GM12878 (cell line): ENCODE measurements around the gene WBP2NL. TPM values are rescaled to one million over a fixed set of nuclear protein-coding genes. Genes with fewer than 3 reads are reported as not detected.

Experiments
- ATAC-seq: fragments of 200-7000 bp; cut with Tn5 transposase; 3 replicates; pipeline ENCODE4 v1.9.1; 2020; ENCODE audit warnings: mild to moderate bottlenecking, moderate library complexity
- BruUV-seq: library from RNA; stranded (reverse); fragments of 400-500 nt; replicated peaks from 2 replicates; lab custom pipeline; 2021; lab: Mats Ljungman, UMichigan
- CTCF ChIA-PET: fragments of 300-600 bp; sonication (Branson Sonifier 250); formaldehyde crosslinking; extraction: SDS; loops from one replicate; lab custom pipeline; 2021; ENCODE audit warnings: inconsistent platforms; lab: Yijun Ruan, JAX
- POLR2A ChIA-PET: fragments of 350-600 bp; formaldehyde crosslinking; extraction: SDS; loops from one replicate; lab custom pipeline; 2021; ENCODE audit warnings: inconsistent platforms; lab: Charles Lee
- RAD21 ChIA-PET: fragments of 300-600 bp; sonication (Branson Sonifier 250); formaldehyde crosslinking; loops from one replicate; lab custom pipeline; 2023; ENCODE audit warnings: antibody characterized with exemption; ENCODE audit not compliant: unreplicated experiment; lab: Charles Lee
- SMC1A ChIA-PET: fragments of 300-600 bp; sonication (Branson Sonifier 250); formaldehyde crosslinking; loops from one replicate; lab custom pipeline; 2023; ENCODE audit not compliant: unreplicated experiment, uncharacterized antibody; lab: Charles Lee
- DNase-seq: peaks from one replicate; pipeline ENCODE4 v3.0.0-alpha.2; 2011; ENCODE audit warnings: low read depth, low spot score
- FAIRE-seq: peaks from 3 replicates; lab custom pipeline; 2011; peaks lifted over from hg19 to GRCh38; lab: Jason Lieb, UNC
- H2AFZ ChIP-seq: 2 replicates; pipeline ENCODE4 v1.6.0; 2011; ENCODE audit warnings: low read depth, low read length, control low read depth; ENCODE audit not compliant: control insufficient read depth
- H3K27ac ChIP-seq: 2 replicates; pipeline ENCODE4 v1.5.1; 2011; ENCODE audit warnings: control low read depth; ENCODE audit not compliant: control insufficient read depth, insufficient read depth
- H3K27me3 ChIP-seq, 2 experiments: replicated peaks in 1 of 2; 2 replicates each; pipeline versions ENCODE4 v1.6.0 to v1.6.1; 2011; ENCODE audit warnings: low read length in 1 of 2; ENCODE audit not compliant: control insufficient read depth in 2 of 2, insufficient read depth in 2 of 2
- H3K36me3 ChIP-seq, 2 experiments: 2 replicates each; pipeline ENCODE4 v1.5.1; 2011; ENCODE audit warnings: low read length in 1 of 2; ENCODE audit not compliant: control insufficient read depth in 2 of 2, insufficient read depth in 2 of 2
- H3K4me1 ChIP-seq: 2 replicates; pipeline ENCODE4 v1.6.1; 2011; ENCODE audit warnings: mild to moderate bottlenecking, low read length, moderate library complexity, mixed read lengths; ENCODE audit not compliant: control insufficient read depth, insufficient read depth
- H3K4me2 ChIP-seq: 2 replicates; pipeline ENCODE4 v1.6.0; 2011; ENCODE audit warnings: control low read depth; ENCODE audit not compliant: control insufficient read depth, insufficient read depth
- H3K4me3 ChIP-seq: fragments of 200-600 bp; sonication (generic); 2 replicates; pipeline ENCODE4 v1.5.1; 2016
- H3K79me2 ChIP-seq: 2 replicates; pipeline ENCODE4 v1.6.0; 2011; ENCODE audit warnings: low read length; ENCODE audit not compliant: control insufficient read depth, insufficient read depth
- H3K9ac ChIP-seq: 2 replicates; pipeline ENCODE4 v1.8.0; 2011; ENCODE audit warnings: low read length, control low read depth, mixed read lengths; ENCODE audit not compliant: control insufficient read depth, insufficient read depth
- H3K9me3 ChIP-seq: replicated peaks from 3 replicates; pipeline ENCODE4 v1.5.1; 2011; ENCODE audit warnings: mild to moderate bottlenecking, low read length; ENCODE audit not compliant: control insufficient read depth, insufficient read depth
- H4K20me1 ChIP-seq: 2 replicates; pipeline ENCODE4 v1.6.0; 2011; ENCODE audit not compliant: control insufficient read depth, insufficient read depth
- JUNB ChIP-seq: IDR thresholded peaks from 2 replicates; pipeline ENCODE4 v1.6.1; 2016; ENCODE audit warnings: antibody characterized with exemption, mild to moderate bottlenecking
- NBN ChIP-seq: fragments of 450-650 bp; IDR thresholded peaks from 2 replicates; pipeline ENCODE4 v1.6.1; 2016
- NFXL1 ChIP-seq: fragments of 450-650 bp; IDR thresholded peaks from 2 replicates; pipeline ENCODE4 v1.6.1; 2017; ENCODE audit warnings: antibody characterized with exemption, mild to moderate bottlenecking, borderline replicate concordance
- PAX5 ChIP-seq: IDR thresholded peaks from 2 replicates; pipeline ENCODE4 v1.6.1; 2011; ENCODE audit warnings: low read depth, low read length, borderline replicate concordance
- SUPT20H ChIP-seq: IDR thresholded peaks from 2 replicates; pipeline ENCODE4 v1.6.1; 2011; ENCODE audit warnings: low read depth, mild to moderate bottlenecking, low read length, moderate library complexity, borderline replicate concordance; ENCODE audit not compliant: control insufficient read depth
- TCF3 ChIP-seq: IDR thresholded peaks from 2 replicates; pipeline ENCODE4 v1.6.1; 2012; ENCODE audit warnings: low read depth, mild to moderate bottlenecking, low read length, borderline replicate concordance; ENCODE audit not compliant: insufficient read depth
- ZNF207 ChIP-seq: fragments of 450-650 bp; IDR thresholded peaks from 2 replicates; pipeline ENCODE4 v1.6.1; 2014; ENCODE audit warnings: antibody characterized with exemption, mild to moderate bottlenecking, borderline replicate concordance
- WGBS: methylation state at CpG from one replicate; pipeline ENCODE4 v1.1.6; 2016; ENCODE audit warnings: low lambda C conversion rate; ENCODE audit not compliant: insufficient replicate concordance, insufficient coverage; ENCODE audit errors: missing lambda C conversion rate; 5-methylcytosine and 5-hydroxymethylcytosine counted together
- in situ Hi-C: fragments of 300-500 bp; cut with MboI; formaldehyde crosslinking; loops from 9 replicates; pipeline ENCODE4 v1.14.3; 2018; ENCODE audit warnings: mixed read lengths
- intact Hi-C: fragments of 100-400 bp; cut with micrococcal nuclease; formaldehyde crosslinking; loops from one replicate; pipeline ENCODE4 v1.14.2; 2022; ENCODE audit not compliant: unreplicated experiment
- polyA plus RNA-seq, 11 experiments: library from polyadenylated mRNA; depleted of rRNA in 4 of 11; unstranded in 6 of 11; stranded (reverse) in 5 of 11; fragments of >200 nt; fragmentation: Nextera tagmentation in 4 of 11; fragmentation: Illumina TruSeq in 1 of 11; extraction: Ambion mirVana in 4 of 11; extraction: Trizol in 1 of 11; gene quantifications; 1 replicate in 1 of 11; 2 replicates in 10 of 11; pipeline versions ENCODE4 v1.2.1 to v1.2.3, GENCODE V29; 2011 to 2016; ENCODE audit warnings: inconsistent platforms in 2 of 11, missing spikeins in 2 of 11, low read depth in 1 of 11
- total RNA-seq, 4 experiments: library from RNA; depleted of rRNA in 3 of 4; stranded (reverse); fragments of >200 nt in 3 of 4; fragmentation: Illumina TruSeq in 1 of 4; extraction: Trizol in 1 of 4; gene quantifications; 2 replicates each; pipeline versions ENCODE4 v1.2.1 to v1.2.3, GENCODE V29; 2013 to 2021

The WBP2NL gene
- total and polyA plus RNA-seq, 10 of the 15 experiments (the other 5 are each of a cell fraction or from before 2014, with no cell fraction given), result 0.46 to 1.9 (median 1.3) TPM

GRCh38 chr22:41968601-41969000, 30.0 kb upstream of the WBP2NL start:
- Histone ChIP-seq H3K27me3 (no peaks in the 10 kb centered on the region), H2AFZ (no peak overlapping the region), H3K4me2 (no peak overlapping the region), H4K20me1 (no peaks in the 10 kb centered on the region), H3K4me3 (no peak overlapping the region), H3K27ac (no peak overlapping the region), H3K4me1 (no peaks in the 10 kb centered on the region), H3K9me3 (no peaks in the 10 kb centered on the region), H3K79me2 (no peaks in the 10 kb centered on the region), H3K36me3 (no peaks in the 10 kb centered on the region), H3K9ac (no peak overlapping the region)
- POLR2A ChIA-PET, result interaction anchor here (0.5 to 1.1 kb wide), 3 partner anchors 121 to 451 kb away, joined by 3 to 10 read pairs (median 7); no protein-coding TSS in a partner anchor
- 55% methylated on average over 9 of the region's 9 CpGs for WGBS
- no peak for FAIRE-seq
- intact Hi-C loops, result loop anchor here (5.0 to 10.0 kb wide), 4 partner anchors 104 to 584 kb away; partner anchors contain the start of genes NAGA, PHETA2 and SERHL2
- in situ Hi-C loops, result loop anchor here (5.0 kb wide), 1 partner anchor 469 kb away; no protein-coding TSS in a partner anchor
- TF ChIP-seq PAX5 (no peak), JUNB (no peak), SUPT20H (no peak)
- SMC1A ChIA-PET, result interaction anchor here (0.9 to 5.1 kb wide), 4 partner anchors 108 to 468 kb away, joined by 3 to 33 read pairs (median 10); partner anchors contain the start of gene NDUFA6
- CTCF ChIA-PET, result interaction anchor here (0.6 to 6.3 kb wide), 10 partner anchors 62 to 505 kb away, joined by 3 to 57 read pairs (median 6); partner anchors contain the start of gene NDUFA6
- RAD21 ChIA-PET, result interaction anchor here (0.9 to 3.6 kb wide), 4 partner anchors 63 to 472 kb away, joined by 3 to 24 read pairs (median 6); partner anchors contain the start of gene NDUFA6
- ATAC-seq, result no peak
- BruUV-seq, result no TSS peak
- DNase-seq, result no peak

- ATAC-seq, result no peak
- POLR2A ChIA-PET, result interaction anchor here (0.5 to 1.1 kb wide), 3 partner anchors 120 to 450 kb away, joined by 3 to 10 read pairs (median 7); no protein-coding TSS in a partner anchor
- no TSS peak for BruUV-seq
These were observed 29.4 kb upstream of the WBP2NL start, which contains the start of gene SEPTIN3 for GRCh38 chr22:41969110-41969646. SEPTIN3 (plus strand) TSS chr22:41969443; CDS start chr22:41971493, 2,050 bp downstream.

More at GRCh38 chr22:41969110-41969646, 29.4 kb upstream of the WBP2NL start, which contains the start of gene SEPTIN3:
- WGBS, result 61% methylated on average over 8 of the region's 8 CpGs
- CTCF ChIA-PET, result interaction anchor here (0.6 to 6.3 kb wide), 4 partner anchors 61 to 150 kb away, joined by 3 to 57 read pairs (median 16); partner anchors contain the start of gene NDUFA6
- no peak within 1 kb of the TSS for H3K4me2 ChIP-seq
- DNase-seq (no peak), FAIRE-seq (no peak)
- H4K20me1 ChIP-seq, result no peaks in the 10 kb centered on the region
- H3K9me3 ChIP-seq, result no peaks in the 10 kb centered on the region
- in situ Hi-C loops, result loop anchor here (5.0 kb wide), 1 partner anchor 468 kb away; no protein-coding TSS in a partner anchor
- no peak within 1 kb of the TSS for H2AFZ ChIP-seq
- intact Hi-C loops, result loop anchor here (5.0 to 10.0 kb wide), 4 partner anchors 103 to 583 kb away; partner anchors contain the start of genes NAGA, PHETA2 and SERHL2
- H3K27ac ChIP-seq, result no peak within 1 kb of the TSS
- H3K4me1 ChIP-seq, result no peaks in the 10 kb centered on the region
- no peak within 1 kb of the TSS for H3K9ac ChIP-seq
- RAD21 ChIA-PET, result interaction anchor here (0.9 kb wide), 1 partner anchor 472 kb away, joined by 3 read pairs; no protein-coding TSS in a partner anchor
- no peaks in the 10 kb centered on the region for H3K79me2 ChIP-seq
- no peak within 1 kb of the TSS for H3K4me3 ChIP-seq
- TF ChIP-seq NFXL1 (no peak), TCF3 (no peak), ZNF207 (no peak), NBN (no peak)
- no peaks in the 10 kb centered on the region for H3K36me3 ChIP-seq
- SMC1A ChIA-PET, result interaction anchor here (0.7 kb wide), 1 partner anchor 142 kb away, joined by 3 read pairs; no protein-coding TSS in a partner anchor
- no peaks in the 10 kb centered on the region for H3K27me3 ChIP-seq
